GM18517 (cell line): ENCODE results near the gene SMIM36.
A peak's percentile ranks its signal among the peaks of the same experiment; 100 is the strongest.
"Not testable (repeated sequence)": the region's sequence is repeated elsewhere in the genome, so short reads cannot be mapped to it uniquely, and the experiment has no call there.

ENCODE experiments used
- ATAC-seq: cut with Tn5 transposase; IDR thresholded peaks from one replicate; pipeline ENCODE4 v1.9.1; 2021; ENCODE audit warnings: mild to moderate bottlenecking, moderate library complexity; ENCODE audit not compliant: unreplicated experiment

Gene SMIM36

DNA sequence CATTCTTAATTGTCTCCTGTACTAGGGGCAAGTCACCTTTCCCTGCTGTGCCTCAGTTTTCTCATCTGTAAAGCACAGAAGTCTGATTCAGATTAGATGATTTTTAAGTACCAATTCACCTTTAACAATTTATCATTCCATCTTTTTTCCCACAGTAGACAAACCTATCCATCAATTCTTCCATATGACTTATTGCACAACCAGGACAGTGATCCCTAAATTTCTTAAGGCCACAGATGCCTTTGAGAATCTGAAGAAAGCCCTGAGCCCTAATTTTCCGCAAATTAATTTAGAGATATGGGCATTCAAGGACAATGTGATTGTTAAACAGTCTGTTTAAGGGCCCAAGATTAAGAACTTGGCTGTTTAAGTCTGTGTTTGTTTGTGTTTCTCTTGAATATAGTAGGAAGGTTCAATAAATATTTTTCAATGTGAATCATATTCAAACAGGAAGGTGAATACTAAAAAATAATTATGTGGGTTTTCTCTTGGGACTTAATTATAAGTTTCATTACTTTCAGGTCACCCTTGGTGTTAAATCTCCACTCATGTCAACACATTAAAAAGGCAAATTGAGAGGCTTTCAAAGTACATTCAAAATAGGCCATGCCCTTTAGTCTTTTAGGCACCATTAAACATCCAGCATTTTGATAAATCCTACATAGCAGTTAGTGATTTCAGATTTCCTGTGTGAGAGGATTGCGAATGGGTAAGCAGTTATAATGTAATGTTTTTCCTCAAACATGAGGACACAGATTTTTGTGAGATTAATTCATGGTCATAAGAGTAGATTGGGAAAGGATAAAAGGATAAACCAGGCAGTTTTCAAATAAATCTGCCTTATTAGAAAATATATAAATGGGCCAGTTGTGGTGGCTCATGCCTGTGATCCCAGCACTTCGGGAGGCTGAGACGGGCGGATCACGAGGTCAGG lies 54.7 kb downstream of the SMIM36 start:
- no peak for ATAC-seq

DNA sequence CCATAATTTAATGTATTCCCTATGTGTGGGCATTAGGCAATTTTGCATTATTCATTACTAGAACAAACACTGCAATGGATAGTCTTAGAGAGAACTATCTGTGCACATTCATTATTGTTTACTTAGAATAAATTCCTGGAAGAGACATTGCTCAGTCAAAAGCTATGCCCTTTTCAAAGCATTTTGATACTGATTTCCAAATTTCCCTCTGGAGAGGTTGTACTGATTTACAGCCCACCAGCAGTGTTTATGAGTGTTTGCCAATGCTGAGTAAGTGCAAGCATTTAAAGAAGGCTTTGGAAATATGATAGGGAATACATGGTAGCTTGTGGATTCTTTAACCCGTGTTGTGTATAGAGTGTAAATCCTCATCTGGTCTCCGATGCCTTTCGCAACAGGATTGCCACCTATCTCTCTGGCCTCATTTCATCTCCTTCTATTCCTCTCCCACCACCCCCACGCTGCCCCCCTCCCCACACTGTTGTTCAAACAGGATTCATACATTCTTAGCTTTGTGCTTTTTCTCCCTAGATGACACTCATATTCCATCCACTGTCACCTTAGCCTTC lies 56.3 kb downstream of the SMIM36 start:
- no peak for ATAC-seq

DNA sequence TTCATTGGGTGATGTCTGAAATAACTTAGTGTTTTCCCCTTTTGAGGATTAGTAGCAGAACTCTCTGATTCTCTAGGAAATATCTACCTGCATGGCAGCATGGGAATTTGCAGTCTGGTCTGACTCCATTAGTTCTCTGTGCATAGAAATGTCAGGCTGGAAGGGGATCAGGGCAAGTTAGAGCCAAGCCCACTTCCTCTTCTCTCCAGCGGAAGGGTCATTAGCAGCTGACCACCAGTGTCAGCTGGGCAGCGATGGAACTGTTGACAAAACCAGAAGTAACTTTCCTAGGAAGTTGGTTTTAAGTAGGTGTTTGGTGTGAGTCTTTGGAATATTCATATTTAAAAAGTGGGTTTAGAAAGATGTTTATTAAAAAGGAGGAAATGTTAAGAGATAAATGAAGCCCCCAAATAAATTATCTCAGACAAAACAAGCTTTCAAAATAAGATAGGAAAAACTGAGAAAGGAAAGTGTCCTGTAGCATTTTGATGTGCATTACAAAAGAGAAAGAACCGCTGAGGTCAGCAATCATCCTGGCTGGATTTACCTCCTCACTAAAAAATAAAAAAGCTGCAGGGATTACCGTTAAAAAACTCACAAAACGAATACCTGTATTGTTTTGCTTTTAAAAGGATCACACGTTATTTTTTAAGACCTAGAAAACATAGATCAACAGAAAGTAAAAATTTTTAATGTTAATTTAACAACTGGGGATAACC lies 57.3 kb downstream of the SMIM36 start:
- no peak for ATAC-seq

DNA sequence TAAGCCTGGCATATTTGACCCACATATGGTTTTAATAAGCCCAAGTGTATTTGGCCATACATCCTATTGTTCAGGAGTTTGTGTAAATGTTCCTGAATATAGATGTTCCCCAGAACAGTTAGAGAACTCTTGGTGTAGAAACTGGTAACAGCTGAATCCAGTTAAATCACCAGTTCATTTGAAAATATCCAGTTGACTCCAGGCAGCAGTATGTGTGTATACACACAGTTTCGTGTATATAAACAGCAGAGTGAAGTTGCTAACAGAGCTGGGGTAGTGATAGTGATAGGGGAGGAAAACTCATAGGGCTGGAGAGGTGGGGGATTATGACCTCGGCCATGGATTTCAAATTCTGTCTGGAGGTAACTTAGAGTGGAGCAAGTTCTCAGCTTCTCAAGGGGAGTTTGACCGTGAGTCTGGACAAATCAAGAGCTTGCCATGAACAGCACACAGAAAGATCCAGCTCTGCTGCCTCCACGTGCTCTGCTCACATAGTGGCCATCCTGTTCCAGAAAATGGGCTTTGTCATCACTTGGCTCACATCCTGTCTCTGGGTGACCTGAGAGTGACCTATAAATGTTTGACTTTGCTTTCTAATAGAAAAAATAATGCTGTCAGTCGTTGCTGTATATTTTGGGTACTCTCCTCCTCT lies 59.0 kb downstream of the SMIM36 start:
- ATAC-seq, result peak; percentile 62

DNA sequence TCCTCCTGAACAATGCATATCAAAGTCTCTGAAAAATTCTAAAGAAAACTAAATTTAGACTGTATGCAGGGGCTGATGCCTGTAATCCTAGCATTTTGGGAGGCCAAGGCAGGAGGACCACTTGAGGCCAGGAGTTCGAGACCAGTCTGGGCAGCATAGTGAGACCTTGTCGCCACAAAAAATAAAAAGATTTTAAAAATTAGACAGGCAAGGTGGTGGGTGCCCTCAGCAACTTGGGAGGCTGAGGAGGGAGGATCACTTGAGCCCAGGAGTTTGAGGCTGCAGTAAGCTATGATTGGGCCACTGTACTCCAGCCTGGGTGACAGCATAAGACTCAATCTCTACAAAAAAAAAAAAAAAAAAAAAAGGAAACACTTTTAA lies 59.5 kb downstream of the SMIM36 start:
- ATAC-seq, result no peak

- no peak for ATAC-seq
Observed at GRCh38 chr17:55451203-55451641, 60.0 kb downstream of the SMIM36 start.

DNA sequence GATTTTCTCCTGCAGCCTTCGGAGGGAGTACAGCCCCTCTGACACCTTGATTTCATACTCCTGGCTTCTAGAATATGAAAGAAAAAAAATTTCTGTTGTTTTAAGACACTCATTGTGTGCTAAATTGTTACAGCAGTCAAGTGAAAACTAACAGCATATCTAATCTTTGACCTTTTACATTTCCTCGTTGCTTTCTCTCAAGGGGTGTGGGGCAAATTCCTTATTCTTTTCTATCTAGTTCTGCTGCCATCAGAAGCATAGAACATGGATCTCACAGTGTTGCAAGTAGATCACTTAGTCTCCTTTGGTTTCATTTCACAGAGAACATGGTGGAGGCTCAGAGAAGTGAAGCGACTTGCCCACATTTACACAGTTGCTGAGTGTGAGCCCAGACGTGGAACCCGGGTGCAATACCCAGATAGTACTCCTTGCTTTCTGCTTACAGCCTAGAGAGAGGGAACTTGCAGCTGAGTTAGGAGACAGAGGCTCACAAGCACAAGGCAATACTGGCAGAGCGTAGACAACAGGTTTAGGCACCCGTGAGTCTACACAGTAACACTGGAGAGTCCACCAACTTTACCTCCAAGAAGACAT lies 60.9 kb downstream of the SMIM36 start:
- no peak for ATAC-seq

DNA sequence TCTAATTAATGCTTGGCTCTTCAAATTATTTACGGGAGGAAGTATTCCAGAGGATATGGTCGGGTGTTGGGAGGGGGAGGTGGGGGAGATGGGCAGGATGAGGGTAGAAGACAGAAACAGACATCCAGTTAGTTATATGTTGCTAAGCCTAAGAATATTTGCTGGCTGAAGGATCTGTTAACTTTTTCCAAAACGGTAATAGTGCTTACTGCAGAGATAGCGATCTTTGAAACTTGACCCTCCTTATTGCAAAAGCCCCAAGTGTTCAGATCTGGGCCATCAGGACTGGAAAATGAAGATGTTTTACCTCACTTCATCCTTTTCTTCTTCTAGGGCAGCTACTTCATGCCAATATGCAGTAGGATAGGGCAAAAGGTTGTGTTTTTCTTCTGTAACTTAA lies 62.6 kb downstream of the SMIM36 start:
- ATAC-seq, result no peak

GRCh38 chr17:55446581-55447205 lies 64.6 kb downstream of the SMIM36 start:
- no peak for ATAC-seq

GRCh38 chr17:55446004-55446403 lies 65.2 kb downstream of the SMIM36 start:
- ATAC-seq, result not testable (repeated sequence)

- ATAC-seq, result peak; percentile 74
Observed at GRCh38 chr17:55444471-55445441, 66.5 kb downstream of the SMIM36 start.

GRCh38 chr17:55443904-55444303 lies 67.3 kb downstream of the SMIM36 start:
- no peak for ATAC-seq

DNA sequence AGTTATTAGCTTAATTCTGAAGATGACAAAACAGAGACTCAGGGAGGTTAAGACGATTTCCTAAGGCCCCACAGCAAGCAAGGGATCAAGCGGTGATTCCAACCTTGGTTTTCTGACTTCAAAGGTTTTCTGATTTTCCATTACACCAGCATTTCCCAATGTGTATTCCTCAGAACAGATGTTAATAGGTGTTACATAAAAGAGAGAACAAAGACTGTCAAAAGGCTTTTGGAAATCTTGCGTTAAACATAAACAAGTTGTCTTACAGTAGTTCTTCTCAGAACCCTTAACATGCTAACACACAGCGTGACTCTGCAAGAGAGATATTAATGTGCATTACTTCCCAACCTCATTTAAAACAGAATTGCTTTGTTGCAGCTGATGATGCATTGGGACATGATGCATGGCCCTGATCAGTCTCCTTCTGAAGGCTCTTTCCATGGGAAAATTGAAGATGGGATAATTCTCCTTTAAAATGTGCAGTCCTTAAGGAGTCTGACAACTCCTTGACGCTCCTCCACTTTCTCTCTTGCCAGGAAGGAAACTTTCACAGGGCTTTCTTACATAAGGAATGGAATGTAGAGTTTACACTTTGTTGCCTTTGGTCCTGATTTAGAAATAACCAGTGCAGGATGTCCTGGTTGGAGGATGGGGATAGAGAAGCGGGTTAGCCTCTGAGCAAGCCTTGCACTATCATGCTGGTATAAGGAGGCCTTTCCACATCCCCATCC lies 68.1 kb downstream of the SMIM36 start:
- no peak for ATAC-seq

GRCh38 chr17:55442462-55442861 lies 68.8 kb downstream of the SMIM36 start:
- ATAC-seq, result no peak

DNA sequence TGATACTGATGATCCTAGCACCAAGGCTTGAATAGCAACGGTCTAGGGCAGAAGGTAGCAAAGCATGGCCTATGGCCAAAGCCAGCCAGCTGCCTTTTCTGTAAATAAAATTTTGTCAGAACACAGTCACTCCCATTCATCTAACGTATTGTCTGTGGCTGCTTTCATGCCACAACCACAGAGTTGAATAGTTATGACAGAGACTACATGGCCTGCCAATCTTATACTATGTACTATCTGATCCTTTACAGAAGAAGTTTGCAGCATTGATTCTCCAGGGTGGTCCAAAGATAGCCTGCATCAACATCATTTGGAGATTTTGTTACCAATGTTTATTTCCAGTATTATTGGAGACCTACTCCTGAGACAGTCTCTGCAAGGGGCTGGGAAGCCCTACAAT lies 69.7 kb downstream of the SMIM36 start:
- no peak for ATAC-seq

DNA sequence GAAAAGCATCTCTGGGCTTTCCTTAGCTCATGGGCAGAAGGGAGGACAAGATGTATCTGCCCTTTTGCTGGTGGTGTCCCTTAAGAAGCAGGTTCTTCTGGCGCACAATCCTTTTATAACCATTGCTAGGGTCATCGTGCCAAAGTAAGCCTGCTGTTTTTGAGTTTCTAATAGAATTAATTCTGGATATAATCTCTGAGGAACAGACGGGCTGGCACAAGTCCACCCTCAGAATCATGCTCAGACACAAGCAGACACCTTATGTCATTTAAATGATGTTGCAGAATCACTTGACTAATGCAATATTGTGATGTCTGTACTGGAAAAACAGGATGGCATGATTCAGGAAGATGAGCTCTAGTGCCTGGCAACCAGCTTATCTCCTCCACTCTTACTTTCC lies 70.9 kb downstream of the SMIM36 start:
- no peak for ATAC-seq

GRCh38 chr17:55437159-55437605 lies 74.1 kb downstream of the SMIM36 start:
- ATAC-seq, result peak; percentile 79
